HEK293T (cell line): ENCODE data around the gene BTN3A1.
"Not testable (repeated sequence)": the region's sequence is repeated elsewhere in the genome, so short reads cannot be mapped to it uniquely, and the experiment has no call there.

Experiments
- CTCF ChIA-PET: fragments of 350-600 bp; formaldehyde crosslinking; extraction: SDS; loops from one replicate; lab custom pipeline; 2021; ENCODE audit warnings: antibody characterized with exemption, inconsistent platforms; lab: Yijun Ruan, JAX
- POLR2A ChIA-PET: fragments of 350-600 bp; formaldehyde crosslinking; extraction: SDS; loops from one replicate; lab custom pipeline; 2020; ENCODE audit warnings: antibody characterized with exemption, inconsistent platforms; lab: Yijun Ruan, JAX
- DNase-seq: peaks from one replicate; pipeline ENCODE4 v3.0.0; 2012; ENCODE audit warnings: mixed read lengths; ENCODE audit errors: extremely low spot score
- ARNT ChIP-seq: fragments of 450-650 bp; IDR thresholded peaks from 2 replicates; pipeline ENCODE4 v1.6.1; 2017; ENCODE audit warnings: mild to moderate bottlenecking
- BHLHE40 ChIP-seq: fragments of 450-650 bp; IDR thresholded peaks from 2 replicates; pipeline ENCODE4 v1.6.1; 2016; ENCODE audit warnings: mild to moderate bottlenecking, moderate library complexity, borderline replicate concordance
- CTBP1 ChIP-seq: fragments of 450-650 bp; IDR thresholded peaks from 2 replicates; pipeline ENCODE4 v1.6.1; 2016; ENCODE audit warnings: borderline replicate concordance
- ELF4 ChIP-seq: fragments of 450-650 bp; IDR thresholded peaks from 2 replicates; pipeline ENCODE4 v1.6.1; 2017; ENCODE audit warnings: antibody characterized with exemption
- FOXA1 ChIP-seq: fragments of 450-650 bp; IDR thresholded peaks from 2 replicates; pipeline ENCODE4 v1.6.1; 2016; ENCODE audit warnings: mild to moderate bottlenecking
- FOXK2 ChIP-seq: fragments of 450-650 bp; IDR thresholded peaks from 2 replicates; pipeline ENCODE4 v1.6.1; 2016; ENCODE audit warnings: mild to moderate bottlenecking
- FOXM1 ChIP-seq: fragments of 450-650 bp; IDR thresholded peaks from 2 replicates; pipeline ENCODE4 v1.6.1; 2017; ENCODE audit warnings: mild to moderate bottlenecking, borderline replicate concordance
- HDGF ChIP-seq: fragments of 450-650 bp; IDR thresholded peaks from 2 replicates; pipeline ENCODE4 v1.6.1; 2017; ENCODE audit warnings: antibody characterized with exemption, borderline replicate concordance
- L3MBTL2 ChIP-seq: fragments of 450-650 bp; conservative IDR thresholded peaks from 2 replicates; pipeline ENCODE4 v1.6.1; 2016; ENCODE audit warnings: mild to moderate bottlenecking
- LEF1 ChIP-seq: fragments of 450-650 bp; IDR thresholded peaks from 2 replicates; pipeline ENCODE4 v1.6.1; 2017; ENCODE audit warnings: mild to moderate bottlenecking, borderline replicate concordance
- NFRKB ChIP-seq: fragments of 450-650 bp; IDR thresholded peaks from 2 replicates; pipeline ENCODE4 v1.6.1; 2016; ENCODE audit warnings: mild to moderate bottlenecking, moderate library complexity
- PKNOX1 ChIP-seq: fragments of 450-650 bp; IDR thresholded peaks from 2 replicates; pipeline ENCODE4 v1.6.1; 2016
- SP1 ChIP-seq: fragments of 450-650 bp; IDR thresholded peaks from 2 replicates; pipeline ENCODE4 v1.6.1; 2017
- SUZ12 ChIP-seq: fragments of 450-650 bp; IDR thresholded peaks from 2 replicates; pipeline ENCODE4 v1.6.1; 2016; ENCODE audit warnings: mild to moderate bottlenecking
- TARDBP ChIP-seq: fragments of 450-650 bp; IDR thresholded peaks from 2 replicates; pipeline ENCODE4 v1.6.1; 2016
- ZNF384 ChIP-seq: fragments of 450-650 bp; IDR thresholded peaks from 2 replicates; pipeline ENCODE4 v1.6.1; 2016

Gene BTN3A1

DNA sequence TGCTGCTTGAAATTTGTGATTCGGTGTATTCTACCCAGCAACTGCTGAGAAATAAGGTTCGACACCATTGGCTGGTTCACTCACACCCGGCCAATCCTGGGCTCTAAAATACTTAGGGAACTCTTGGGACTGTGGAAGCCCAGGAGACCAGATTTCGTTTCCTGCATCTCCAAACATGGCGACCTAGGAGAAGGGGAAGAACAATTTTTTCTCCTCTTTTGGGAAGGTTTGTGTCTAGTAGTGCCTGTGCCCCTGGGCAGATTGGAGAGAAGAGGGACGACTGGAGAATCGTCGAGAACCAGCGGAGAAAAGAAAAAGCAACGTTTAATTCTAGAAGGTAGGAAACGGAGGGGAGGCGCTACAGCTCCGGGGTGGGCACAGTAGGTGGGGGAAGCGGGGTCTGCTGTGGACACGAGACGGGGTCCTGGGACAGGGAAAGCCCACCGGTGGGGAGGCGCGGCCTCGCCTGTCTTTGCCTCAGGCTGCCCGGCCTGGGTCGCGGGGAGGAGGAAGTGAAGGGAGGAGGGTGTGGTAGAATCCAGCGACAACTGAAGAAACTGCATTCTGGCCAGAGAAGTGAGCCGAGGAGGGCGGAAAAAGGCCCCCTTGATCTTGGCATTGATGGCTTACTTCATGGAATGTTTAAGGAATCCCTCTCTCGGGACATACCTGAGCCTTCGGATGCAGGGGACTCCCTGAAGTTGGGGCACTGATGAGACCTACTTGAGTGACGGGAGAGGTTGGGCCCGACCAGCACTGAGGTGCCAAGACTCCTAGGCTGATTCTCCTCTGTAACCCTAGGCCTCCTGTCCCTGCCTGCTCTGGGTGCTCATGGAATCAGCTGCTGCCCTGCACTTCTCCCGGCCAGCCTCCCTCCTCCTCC lies 56.0 kb downstream of the BTN3A1 start, which contains the start of gene BTN2A1:
BTN2A1 (plus strand) TSS at position 150 of the 883 bp plus-strand sequence; CDS start at position 832, 682 bp downstream.
- TF ChIP-seq ZNF384 = no peak
- TF ChIP-seq PKNOX1 = 0 out of 2 replicates have a peak, but pooled peaks have one; percentile 18
- DNase-seq = peak; percentile 86
- ChIA-PET POLR2A (interaction anchor here (1.4 kb wide), 1 partner anchor 80 kb away, joined by 4 read pairs; the partner anchor contains the start of gene HMGN4), CTCF (interaction anchor here (0.5 kb wide), 1 partner anchor 719 kb away, joined by 4 read pairs; no protein-coding TSS in a partner anchor)

GRCh38 chr6:26459023-26459810 lies 57.1 kb downstream of the BTN3A1 start:
- TF ChIP-seq PKNOX1 (no peak), FOXM1 (no peak), SP1 (no peak), TARDBP (no peak), L3MBTL2 (no peak), FOXK2 (no peak), BHLHE40 (no peak), ZNF384 (no peak), ELF4 (no peak), NFRKB (no peak), ARNT (no peak), CTBP1 (no peak), SUZ12 (no peak), FOXA1 (no peak), LEF1 (no peak), HDGF (no peak)
- POLR2A ChIA-PET = no interaction called here
- CTCF ChIA-PET = interaction anchor here (0.5 kb wide), 1 partner anchor 718 kb away, joined by 4 read pairs; no protein-coding TSS in a partner anchor
- DNase-seq = no peak

GRCh38 chr6:26461353-26461752 lies 59.3 kb downstream of the BTN3A1 start:
- not testable (repeated sequence) for DNase-seq
- CTCF ChIA-PET = interaction anchor here (0.6 to 0.9 kb wide), 2 partner anchors 78 to 120 kb away, joined by 3 read pairs; partner anchors contain the start of gene BTN2A2
- POLR2A ChIA-PET = interaction anchor here (1.8 kb wide), 1 partner anchor 12 kb away, joined by 7 read pairs; no protein-coding TSS in a partner anchor

DNA sequence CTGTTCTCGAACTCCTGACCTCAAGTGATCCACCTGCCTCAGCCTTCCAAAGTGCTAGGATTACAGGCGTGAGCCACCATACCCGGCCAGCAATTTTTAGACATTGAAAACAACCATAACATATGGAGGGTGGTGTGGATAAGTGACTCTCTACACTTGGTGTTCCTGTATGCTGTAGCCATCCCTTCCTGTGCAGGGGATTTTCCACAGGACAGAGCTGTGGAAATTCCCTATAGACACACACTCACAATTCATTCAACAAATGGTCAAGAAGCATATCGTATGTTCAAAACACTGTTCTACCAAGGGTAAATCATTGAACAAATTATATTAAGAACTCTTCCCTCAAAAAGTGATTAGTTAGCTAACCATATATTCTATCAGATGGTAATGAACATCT lies 61.9 kb downstream of the BTN3A1 start:
- POLR2A ChIA-PET = interaction anchor here (1.6 kb wide), 1 partner anchor 10 kb away, joined by 6 read pairs; no protein-coding TSS in a partner anchor
- CTCF ChIA-PET = no interaction called here
- no peak for DNase-seq
- no peak for TF ChIP-seq FOXM1

DNA sequence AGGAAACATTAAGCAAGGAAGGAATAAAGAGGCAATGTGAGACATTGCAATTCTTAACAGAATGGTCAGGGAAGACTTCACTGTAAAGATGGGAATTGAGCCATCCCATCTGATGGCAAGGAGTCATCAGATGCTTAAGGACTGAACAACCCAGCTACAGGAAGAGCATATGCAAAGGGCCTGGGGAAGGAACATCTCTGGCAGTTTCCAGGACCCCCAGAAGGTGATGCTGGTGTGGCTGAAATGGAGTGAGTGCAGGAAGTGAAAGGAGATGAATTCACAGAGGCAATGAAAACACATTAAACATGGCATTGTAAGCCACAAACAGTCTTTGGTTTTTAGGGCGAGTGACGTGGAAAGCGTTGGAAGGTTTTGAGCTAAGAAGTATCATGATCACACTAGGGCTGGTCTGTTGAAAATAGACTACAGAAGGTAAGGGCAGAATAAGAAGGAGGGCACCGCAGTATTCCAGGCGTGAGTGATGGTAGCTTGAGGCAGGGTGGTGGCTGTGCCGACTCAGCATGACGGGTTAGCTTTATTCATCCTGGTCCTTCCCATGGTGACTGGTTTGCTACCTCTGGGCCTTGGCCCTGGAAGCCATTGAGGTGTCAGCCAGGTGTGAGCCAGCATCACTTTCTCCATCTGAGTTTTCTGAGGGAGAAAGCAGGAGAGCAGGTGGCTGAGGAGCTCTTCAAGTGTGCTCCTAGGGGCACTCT lies 62.5 kb downstream of the BTN3A1 start:
- DNase-seq = no peak
- ChIA-PET CTCF (no interaction called here), POLR2A (interaction anchor here (1.6 kb wide), 1 partner anchor 10 kb away, joined by 6 read pairs; no protein-coding TSS in a partner anchor)
- TF ChIP-seq PKNOX1 (no peak), FOXM1 (no peak), BHLHE40 (no peak), ELF4 (no peak), NFRKB (no peak), TARDBP (no peak), ZNF384 (no peak), SUZ12 (no peak), CTBP1 (no peak), FOXK2 (no peak), HDGF (no peak), ARNT (no peak)
